ENCODE data around the gene JPH3.

The JPH3 gene

GRCh38 chr16:87648236-87648635 is 45.9 kb downstream of the JPH3 start:
- CTCF ChIA-PET, result interaction anchor here (1.0 kb wide), 1 partner anchor 59 kb away, joined by 4 read pairs; no protein-coding TSS in a partner anchor

GRCh38 chr16:87648698-87649487 is 46.6 kb downstream of the JPH3 start:
- ChIA-PET CTCF (no interaction called here), POLR2A (no interaction called here)
- no peak for DNase-seq (ENCODE audit: extremely low spot score)
- no peak for TF ChIP-seq ARNT (IDR thresholded peaks at IDR 0.05)
- no peak for TF ChIP-seq HDGF (IDR thresholded peaks at IDR 0.05; ENCODE audit: borderline replicate concordance)
- TF ChIP-seq SP1 (IDR thresholded peaks at IDR 0.05), result no peak
- TF ChIP-seq PKNOX1 (IDR thresholded peaks at IDR 0.05), result no peak
- TF ChIP-seq FOXM1 (IDR thresholded peaks at IDR 0.05; ENCODE audit: borderline replicate concordance), result no peak
- TF ChIP-seq TARDBP (IDR thresholded peaks at IDR 0.05), result no peak
- no peak for TF ChIP-seq BHLHE40 (IDR thresholded peaks at IDR 0.05; ENCODE audit: borderline replicate concordance)
- TF ChIP-seq FOXA1 (IDR thresholded peaks at IDR 0.05), result no peak
- TF ChIP-seq L3MBTL2 (conservative IDR thresholded peaks at IDR 0.05), result no peak
- TF ChIP-seq FOXK2 (IDR thresholded peaks at IDR 0.05), result no peak

More at GRCh38 chr16:87648236-87648635, 45.9 kb downstream of the JPH3 start:
- DNase-seq (ENCODE audit: extremely low spot score), result no peak
- TF ChIP-seq L3MBTL2 (conservative IDR thresholded peaks at IDR 0.05), result no peak
- TF ChIP-seq LEF1 (IDR thresholded peaks at IDR 0.05; ENCODE audit: borderline replicate concordance), result no peak
- no peak for TF ChIP-seq NFRKB (IDR thresholded peaks at IDR 0.05)
- no peak for TF ChIP-seq SUZ12 (IDR thresholded peaks at IDR 0.05)
- no peak for TF ChIP-seq CTBP1 (IDR thresholded peaks at IDR 0.05; ENCODE audit: borderline replicate concordance)
- no peak for TF ChIP-seq FOXK2 (IDR thresholded peaks at IDR 0.05)
- no peak for TF ChIP-seq PKNOX1 (IDR thresholded peaks at IDR 0.05)
- no peak for TF ChIP-seq FOXM1 (IDR thresholded peaks at IDR 0.05; ENCODE audit: borderline replicate concordance)
- no peak for TF ChIP-seq ELF4 (IDR thresholded peaks at IDR 0.05)
- no peak for TF ChIP-seq BHLHE40 (IDR thresholded peaks at IDR 0.05; ENCODE audit: borderline replicate concordance)
- TF ChIP-seq ARNT (IDR thresholded peaks at IDR 0.05), result no peak
- TF ChIP-seq SP1 (IDR thresholded peaks at IDR 0.05), result no peak
- TF ChIP-seq FOXA1 (IDR thresholded peaks at IDR 0.05), result no peak
- TF ChIP-seq TARDBP (IDR thresholded peaks at IDR 0.05), result no peak
- TF ChIP-seq ZNF384 (IDR thresholded peaks at IDR 0.05), result no peak
- TF ChIP-seq HDGF (IDR thresholded peaks at IDR 0.05; ENCODE audit: borderline replicate concordance), result no peak
- POLR2A ChIA-PET, result no interaction called here

- ChIA-PET POLR2A (interaction anchor here (0.7 kb wide), 1 partner anchor 113 kb away, joined by 3 read pairs; the partner anchor contains the start of gene KLHDC4), CTCF (interaction anchor here (1.7 kb wide), 1 partner anchor 16 kb away, joined by 7 read pairs; no protein-coding TSS in a partner anchor)
- TF ChIP-seq FOXA1 (IDR thresholded peaks at IDR 0.05) (no peak), L3MBTL2 (conservative IDR thresholded peaks at IDR 0.05) (no peak), FOXK2 (IDR thresholded peaks at IDR 0.05) (no peak), CTBP1 (IDR thresholded peaks at IDR 0.05; ENCODE audit: borderline replicate concordance) (no peak), SP1 (IDR thresholded peaks at IDR 0.05) (no peak), ZNF384 (IDR thresholded peaks at IDR 0.05) (no peak), BHLHE40 (IDR thresholded peaks at IDR 0.05; ENCODE audit: borderline replicate concordance) (no peak), LEF1 (IDR thresholded peaks at IDR 0.05; ENCODE audit: borderline replicate concordance) (no peak), HDGF (IDR thresholded peaks at IDR 0.05; ENCODE audit: borderline replicate concordance) (no peak)
- DNase-seq (ENCODE audit: extremely low spot score), result no peak
Measured at GRCh38 chr16:87652386-87652785, 50.1 kb downstream of the JPH3 start.

- no peak for DNase-seq (ENCODE audit: extremely low spot score)
- ChIA-PET POLR2A (interaction anchor here (0.7 kb wide), 1 partner anchor 113 kb away, joined by 3 read pairs; the partner anchor contains the start of gene KLHDC4), CTCF (interaction anchor here (1.7 kb wide), 1 partner anchor 17 kb away, joined by 7 read pairs; no protein-coding TSS in a partner anchor)
- TF ChIP-seq FOXK2 (IDR thresholded peaks at IDR 0.05) (no peak), BHLHE40 (IDR thresholded peaks at IDR 0.05; ENCODE audit: borderline replicate concordance) (no peak), SP1 (IDR thresholded peaks at IDR 0.05) (no peak), CTBP1 (IDR thresholded peaks at IDR 0.05; ENCODE audit: borderline replicate concordance) (no peak), L3MBTL2 (conservative IDR thresholded peaks at IDR 0.05) (no peak), NFRKB (IDR thresholded peaks at IDR 0.05) (no peak), ELF4 (IDR thresholded peaks at IDR 0.05) (no peak), LEF1 (IDR thresholded peaks at IDR 0.05; ENCODE audit: borderline replicate concordance) (no peak), SUZ12 (IDR thresholded peaks at IDR 0.05) (no peak), ZNF384 (IDR thresholded peaks at IDR 0.05) (no peak), FOXA1 (IDR thresholded peaks at IDR 0.05) (no peak)
Measured at GRCh38 chr16:87652799-87653198, 50.5 kb downstream of the JPH3 start.

- peak; percentile 49 for DNase-seq (ENCODE audit: extremely low spot score)
- TF ChIP-seq SP1 (IDR thresholded peaks at IDR 0.05) (no peak), ELF4 (IDR thresholded peaks at IDR 0.05) (no peak), FOXM1 (IDR thresholded peaks at IDR 0.05; ENCODE audit: borderline replicate concordance) (no peak), LEF1 (IDR thresholded peaks at IDR 0.05; ENCODE audit: borderline replicate concordance) (no peak), ARNT (IDR thresholded peaks at IDR 0.05) (no peak), NFRKB (IDR thresholded peaks at IDR 0.05) (no peak), L3MBTL2 (conservative IDR thresholded peaks at IDR 0.05) (no peak), HDGF (IDR thresholded peaks at IDR 0.05; ENCODE audit: borderline replicate concordance) (no peak), PKNOX1 (IDR thresholded peaks at IDR 0.05) (no peak), TARDBP (IDR thresholded peaks at IDR 0.05) (no peak), ZNF384 (IDR thresholded peaks at IDR 0.05) (no peak), FOXA1 (IDR thresholded peaks at IDR 0.05) (no peak), BHLHE40 (IDR thresholded peaks at IDR 0.05; ENCODE audit: borderline replicate concordance) (no peak), CTBP1 (IDR thresholded peaks at IDR 0.05; ENCODE audit: borderline replicate concordance) (no peak)
- POLR2A ChIA-PET, result interaction anchor here (0.7 kb wide), 1 partner anchor 112 kb away, joined by 3 read pairs; the partner anchor contains the start of gene KLHDC4
- CTCF ChIA-PET, result interaction anchor here (1.2 to 1.7 kb wide), 2 partner anchors 17 to 71 kb away, joined by 3 to 7 read pairs; no protein-coding TSS in a partner anchor
Measured at GRCh38 chr16:87653234-87653633, 50.9 kb downstream of the JPH3 start.

All from HEK293T (cell line).